ENCODE results near the gene SMIM5.

The SMIM5 gene

GRCh38 chr17:75614006-75614405, 19.2 kb upstream of the SMIM5 start:
- TF ChIP-seq, protein P1, sequence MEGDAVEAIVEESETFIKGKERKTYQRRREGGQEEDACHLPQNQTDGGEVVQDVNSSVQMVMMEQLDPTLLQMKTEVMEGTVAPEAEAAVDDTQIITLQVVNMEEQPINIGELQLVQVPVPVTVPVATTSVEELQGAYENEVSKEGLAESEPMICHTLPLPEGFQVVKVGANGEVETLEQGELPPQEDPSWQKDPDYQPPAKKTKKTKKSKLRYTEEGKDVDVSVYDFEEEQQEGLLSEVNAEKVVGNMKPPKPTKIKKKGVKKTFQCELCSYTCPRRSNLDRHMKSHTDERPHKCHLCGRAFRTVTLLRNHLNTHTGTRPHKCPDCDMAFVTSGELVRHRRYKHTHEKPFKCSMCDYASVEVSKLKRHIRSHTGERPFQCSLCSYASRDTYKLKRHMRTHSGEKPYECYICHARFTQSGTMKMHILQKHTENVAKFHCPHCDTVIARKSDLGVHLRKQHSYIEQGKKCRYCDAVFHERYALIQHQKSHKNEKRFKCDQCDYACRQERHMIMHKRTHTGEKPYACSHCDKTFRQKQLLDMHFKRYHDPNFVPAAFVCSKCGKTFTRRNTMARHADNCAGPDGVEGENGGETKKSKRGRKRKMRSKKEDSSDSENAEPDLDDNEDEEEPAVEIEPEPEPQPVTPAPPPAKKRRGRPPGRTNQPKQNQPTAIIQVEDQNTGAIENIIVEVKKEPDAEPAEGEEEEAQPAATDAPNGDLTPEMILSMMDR (IDR thresholded peaks at IDR 0.05; ENCODE audit: insufficient read depth, low read depth, low read length, missing control alignments): peak; percentile 29
- H3K4me3 ChIP-seq (ENCODE audit: low read length): no peak overlapping the region
- DNase-seq (ENCODE audit: low read depth): no peak

GRCh38 chr17:75614556-75615270, 18.5 kb upstream of the SMIM5 start:
- no peak for DNase-seq (ENCODE audit: low read depth)
- H3K4me3 ChIP-seq (ENCODE audit: low read length): no peak overlapping the region
- TF ChIP-seq, protein P1 (IDR thresholded peaks at IDR 0.05; ENCODE audit: insufficient read depth, low read depth, low read length, missing control alignments): no peak

- no peak overlapping the region for H3K4me3 ChIP-seq (ENCODE audit: low read length)
Measured at GRCh38 chr17:75615301-75615700, 17.9 kb upstream of the SMIM5 start.

GRCh38 chr17:75616521-75617122, 16.6 kb upstream of the SMIM5 start:
- no peak for DNase-seq (ENCODE audit: low read depth)
- no peak overlapping the region for H3K4me3 ChIP-seq (ENCODE audit: low read length)
- TF ChIP-seq, protein P1 (IDR thresholded peaks at IDR 0.05; ENCODE audit: insufficient read depth, low read depth, low read length, missing control alignments): no peak

More at GRCh38 chr17:75615301-75615700, 17.9 kb upstream of the SMIM5 start:
- no peak for DNase-seq (ENCODE audit: low read depth)
- TF ChIP-seq, protein P1 (IDR thresholded peaks at IDR 0.05; ENCODE audit: insufficient read depth, low read depth, low read length, missing control alignments): no peak

DNA sequence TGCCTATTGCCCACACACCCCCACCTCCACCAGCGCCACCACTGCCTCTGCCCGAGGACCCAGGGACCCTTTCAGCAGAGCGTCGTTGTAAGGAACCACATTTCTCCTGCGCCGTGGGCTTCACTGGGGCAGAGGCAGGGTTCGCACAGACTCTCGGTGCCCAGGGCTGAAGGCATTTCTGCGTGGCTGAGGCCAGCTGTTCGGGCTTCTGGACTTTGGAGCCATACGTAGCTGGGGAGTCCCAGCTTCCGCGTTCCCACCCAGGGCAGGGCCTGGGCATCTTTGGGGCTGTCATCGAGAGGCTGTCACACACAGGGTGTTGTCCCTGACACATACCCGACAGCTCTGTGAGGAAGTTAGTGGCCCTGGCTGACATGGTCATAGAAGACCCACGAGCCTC, 16.0 kb upstream of the SMIM5 start:
- TF ChIP-seq, protein P1 (IDR thresholded peaks at IDR 0.05; ENCODE audit: insufficient read depth, low read depth, low read length, missing control alignments): no peak
- no peak for DNase-seq (ENCODE audit: low read depth)
- H3K4me3 ChIP-seq (ENCODE audit: low read length): no peak overlapping the region

DNA sequence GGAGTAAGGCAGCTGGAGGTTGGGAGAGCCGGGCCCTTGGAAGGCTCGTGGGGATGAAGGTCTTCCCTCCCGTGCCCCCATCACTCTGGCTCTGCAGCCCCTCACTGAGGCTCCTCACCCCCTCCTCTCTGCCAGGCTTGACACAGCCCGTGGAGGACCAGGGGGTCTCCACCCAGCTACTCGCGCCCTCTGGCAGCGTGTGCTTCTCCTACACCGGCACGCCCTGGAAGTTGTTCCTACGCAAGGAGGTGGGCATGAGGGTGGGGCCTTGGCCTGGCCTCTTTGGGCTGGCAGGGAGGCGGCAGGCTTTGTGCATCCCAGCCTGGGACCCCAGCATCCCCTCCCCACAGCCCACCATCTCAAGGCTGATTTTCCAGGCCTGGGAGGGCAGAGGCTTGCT, 15.6 kb upstream of the SMIM5 start:
- H3K4me3 ChIP-seq (ENCODE audit: low read length): no peak overlapping the region
- TF ChIP-seq, protein P1 (IDR thresholded peaks at IDR 0.05; ENCODE audit: insufficient read depth, low read depth, low read length, missing control alignments): no peak
- no peak for DNase-seq (ENCODE audit: low read depth)
